Measurements from ENCODE around the gene MAP3K7CL.
A peak's percentile ranks its signal among the peaks of the same experiment; 100 is the strongest.

Gene MAP3K7CL, protein sequence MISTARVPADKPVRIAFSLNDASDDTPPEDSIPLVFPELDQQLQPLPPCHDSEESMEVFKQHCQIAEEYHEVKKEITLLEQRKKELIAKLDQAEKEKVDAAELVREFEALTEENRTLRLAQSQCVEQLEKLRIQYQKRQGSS

DNA sequence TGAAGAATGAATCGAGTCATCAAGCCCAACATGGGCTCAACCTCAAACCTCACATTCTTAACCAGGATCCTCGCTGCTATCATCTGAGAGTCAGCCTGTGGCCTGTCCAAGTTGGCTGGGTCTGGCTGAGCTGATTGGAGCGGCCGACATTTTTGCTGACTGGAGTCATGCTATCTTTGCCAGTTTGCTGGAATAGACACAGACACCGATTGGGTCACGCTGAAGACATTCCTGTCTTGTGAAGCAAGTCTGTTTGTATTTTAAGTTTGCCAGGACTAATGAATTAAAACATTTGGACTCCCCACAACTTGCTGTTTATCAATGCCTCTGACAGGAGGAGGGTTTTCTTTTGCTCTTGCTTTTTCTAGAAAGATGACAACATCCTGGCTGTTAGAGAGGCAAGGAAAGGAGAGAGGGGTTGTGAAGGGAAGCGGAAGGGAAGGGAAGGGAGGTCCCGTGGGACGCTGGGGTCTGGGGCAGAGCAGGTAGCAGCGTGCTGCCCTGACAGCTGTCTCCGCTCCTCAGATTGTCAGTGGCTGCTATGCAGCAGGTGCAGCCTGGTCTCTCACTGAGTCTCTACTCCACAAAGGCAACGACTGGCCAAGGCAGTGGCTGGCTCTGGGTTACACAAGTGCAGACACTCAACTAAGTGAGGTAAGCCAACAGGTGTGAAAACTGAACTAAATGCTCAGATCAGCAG lies at the start of gene MAP3K7CL:
Gene MAP3K7CL (plus strand): TSS at position 375 of the 700 bp plus-strand sequence. CDS start 2,701 bp downstream, outside the sequence.
- DNase-seq: peak; percentile 100

DNA sequence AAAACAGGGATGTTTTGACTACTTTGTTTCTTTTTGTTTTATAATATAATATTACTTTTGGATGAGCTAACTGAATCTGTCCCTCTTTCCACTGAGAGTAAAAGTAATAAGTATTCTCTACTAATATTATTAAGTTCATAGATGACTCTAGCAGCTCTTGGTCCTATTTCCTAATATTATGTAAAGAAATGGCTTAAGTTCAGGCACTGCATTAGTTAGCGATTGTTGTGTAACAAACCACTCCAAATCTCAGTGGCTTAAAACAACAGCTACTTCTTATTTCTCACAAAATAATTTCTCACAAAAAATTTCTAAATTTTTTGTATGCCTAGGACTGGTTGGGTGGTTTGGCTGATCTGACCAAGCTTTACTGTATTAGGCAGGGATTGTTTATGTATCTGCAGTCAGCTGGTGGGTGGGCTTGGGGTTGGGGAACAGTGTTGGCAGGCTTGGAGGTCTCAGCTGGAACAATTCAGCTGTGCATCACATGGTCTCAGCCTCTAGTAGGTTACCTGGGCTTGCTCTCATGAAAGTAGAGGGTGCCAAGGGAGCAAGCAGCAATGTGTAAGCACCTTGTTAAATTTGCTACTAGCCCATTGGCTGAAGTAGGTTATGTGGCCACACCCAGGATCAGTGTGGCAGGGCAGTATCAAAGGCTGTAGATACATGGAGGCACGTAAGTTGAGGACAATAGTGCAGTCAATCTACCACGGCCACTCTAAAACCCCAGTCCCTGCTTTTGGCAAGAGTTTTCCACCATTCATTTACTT lies 48.2 kb upstream of the MAP3K7CL start:
- no peak for DNase-seq

DNA sequence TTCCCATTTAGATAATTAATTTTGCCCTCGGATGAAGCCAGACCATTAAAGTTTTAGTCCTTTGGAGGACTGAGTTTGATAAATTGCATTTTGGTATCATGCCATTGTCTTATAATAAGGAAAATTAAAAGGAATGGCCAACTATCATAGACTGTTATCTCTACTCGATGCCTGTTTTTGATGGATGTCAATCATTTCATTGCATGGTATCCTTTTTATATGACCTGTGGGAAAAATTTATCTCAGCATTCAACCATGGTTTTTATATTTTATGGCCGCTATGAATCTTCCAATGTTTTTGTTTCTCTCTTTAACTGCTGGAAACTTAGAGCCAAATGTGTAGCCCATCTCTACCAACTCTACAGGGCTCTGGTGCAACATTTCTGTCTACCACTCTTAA lies 47.1 kb upstream of the MAP3K7CL start:
- no peak for DNase-seq

DNA sequence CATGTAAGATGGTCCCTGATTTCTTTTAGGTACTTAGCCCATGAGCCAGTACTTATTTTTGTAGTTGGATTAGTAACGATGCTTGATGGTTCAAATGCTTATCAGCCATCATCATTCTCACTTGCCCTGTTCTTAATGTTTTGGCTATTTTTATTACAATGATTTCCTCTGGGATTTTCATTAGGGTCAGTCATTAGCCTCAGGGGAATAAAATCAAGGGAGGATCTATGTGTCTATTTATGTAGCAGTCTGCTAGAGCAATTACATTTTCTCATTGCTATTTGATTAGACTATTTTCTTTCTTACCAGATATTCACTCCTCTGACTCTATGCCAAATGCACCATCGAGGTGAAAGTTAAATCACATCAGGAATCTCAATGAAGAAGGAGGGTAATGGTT lies 46.1 kb upstream of the MAP3K7CL start:
- no peak for DNase-seq

DNA sequence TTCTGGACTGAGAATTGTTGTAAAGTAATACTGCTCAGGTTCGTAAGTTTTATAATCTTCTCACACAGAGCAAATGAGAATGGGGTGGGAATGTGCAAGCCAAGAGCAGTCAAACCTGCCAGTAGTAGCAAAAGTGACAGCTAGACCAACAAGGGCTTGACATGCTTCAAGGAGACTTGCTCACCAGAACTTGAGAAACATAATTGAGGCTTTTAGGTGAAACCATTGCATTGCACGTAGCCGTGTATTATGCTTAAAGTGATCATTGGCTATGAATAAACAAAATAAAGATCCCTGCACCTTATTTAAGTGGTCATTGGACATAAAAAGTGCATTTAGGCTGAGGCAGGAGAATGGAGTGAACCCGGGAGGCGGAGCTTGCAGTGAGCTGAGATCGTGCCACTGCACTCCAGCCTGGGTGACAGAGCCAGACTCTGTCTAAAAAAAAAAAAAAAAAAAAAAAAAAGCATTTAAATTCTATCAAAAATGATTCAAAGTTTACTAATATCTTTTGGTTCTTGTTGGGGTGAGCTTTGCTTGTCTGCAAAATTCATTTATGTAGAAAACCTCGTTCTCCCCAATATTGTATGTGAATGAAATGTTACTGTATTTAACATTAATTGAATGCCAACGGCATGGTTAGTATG lies 45.2 kb upstream of the MAP3K7CL start:
- DNase-seq: no peak

DNA sequence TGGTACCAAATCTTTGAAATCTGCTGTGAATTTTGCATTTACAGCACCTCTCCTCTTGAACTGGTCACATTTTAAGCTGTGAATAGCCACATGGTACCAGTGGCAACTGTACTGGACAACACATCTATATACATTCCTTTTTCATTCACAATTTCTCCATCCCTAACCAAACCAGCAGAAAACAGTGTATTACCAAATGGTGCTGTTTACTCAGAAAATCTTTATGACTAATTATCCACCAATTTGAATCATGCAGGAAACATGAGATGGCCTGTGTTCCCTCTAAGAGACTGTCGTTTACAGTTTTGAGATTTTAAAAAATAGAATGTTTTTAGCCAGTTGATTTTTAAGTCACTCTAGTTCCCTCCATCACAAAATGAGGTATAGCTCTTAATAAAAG lies 39.4 kb upstream of the MAP3K7CL start:
- peak; percentile 82 for DNase-seq

DNA sequence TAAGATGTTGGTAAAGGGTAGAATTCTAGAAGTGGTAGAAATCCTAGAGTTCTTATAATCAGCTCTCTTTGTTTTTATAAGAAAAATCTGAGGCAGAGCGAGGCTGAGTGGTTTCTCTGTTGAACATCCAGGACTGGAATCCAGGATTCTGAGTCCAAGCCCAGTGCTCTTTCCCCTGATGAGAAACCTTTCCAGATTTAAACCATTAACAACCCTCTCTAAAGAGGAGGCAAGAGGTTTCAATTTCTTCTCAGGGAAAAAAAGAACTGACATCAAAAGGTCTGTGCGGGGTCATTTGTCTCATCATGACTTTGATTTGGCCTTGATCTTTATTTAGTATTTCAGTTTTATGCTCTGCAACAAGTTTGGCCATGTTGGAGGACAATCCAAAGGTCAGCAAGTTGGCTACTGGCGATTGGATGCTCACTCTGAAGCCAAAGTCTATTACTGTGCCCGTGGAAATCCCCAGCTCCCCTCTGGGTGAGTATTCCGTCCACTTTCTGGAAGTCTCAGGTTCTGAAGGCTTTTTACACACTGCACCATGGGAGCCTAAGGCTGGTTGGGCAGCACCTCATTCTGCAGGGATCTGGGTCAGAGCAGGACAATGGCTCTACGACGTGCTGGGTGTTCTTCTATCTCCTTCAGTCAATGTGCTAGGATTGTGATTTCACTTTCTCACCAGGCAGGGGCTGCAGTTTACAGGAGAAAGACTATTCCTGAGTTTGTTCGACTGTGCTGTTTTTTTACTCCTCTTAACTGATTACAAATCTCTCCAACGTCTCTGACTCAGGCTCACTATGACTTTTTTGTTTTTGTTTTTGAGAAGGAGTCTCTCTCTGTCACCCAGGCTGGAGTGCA lies 38.1 kb upstream of the MAP3K7CL start:
- DNase-seq: peak; percentile 59

DNA sequence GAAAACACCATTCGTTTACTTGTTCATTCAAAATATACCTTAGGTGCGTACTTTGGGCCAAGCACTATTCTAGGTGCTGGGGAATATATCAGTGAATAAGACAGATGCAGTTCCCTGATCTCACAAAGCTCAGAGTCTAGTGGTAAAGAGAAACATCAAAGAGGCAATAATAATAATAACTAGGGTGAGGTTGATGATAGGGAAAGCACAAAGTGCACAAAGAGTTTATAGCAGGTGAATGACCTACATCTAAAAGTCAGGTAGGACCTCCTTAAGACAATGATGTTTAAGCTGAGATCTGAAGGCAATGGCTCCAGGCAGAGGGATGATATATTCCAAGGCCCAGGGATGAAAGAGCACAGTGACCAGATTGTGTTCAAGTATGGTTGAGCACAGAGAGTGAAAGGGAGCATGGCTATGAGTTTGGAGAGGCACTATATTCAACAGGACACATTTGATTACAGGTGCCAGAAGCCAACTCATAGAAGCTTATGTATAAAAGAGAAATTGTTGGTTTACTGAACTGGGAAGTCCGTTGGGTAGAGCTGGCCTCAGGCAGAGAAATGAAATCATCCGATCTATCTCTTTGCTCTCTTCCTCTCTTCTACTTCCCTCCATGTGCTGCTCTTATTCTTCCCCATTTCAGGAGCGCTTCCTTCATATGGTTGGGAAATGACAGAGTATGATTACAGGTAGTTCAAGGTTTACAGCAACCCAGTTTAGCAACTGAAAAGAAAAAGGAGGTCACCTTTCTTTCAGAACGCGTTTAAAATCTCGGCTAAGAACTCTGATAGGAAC lies 34.0 kb upstream of the MAP3K7CL start:
- DNase-seq: no peak

DNA sequence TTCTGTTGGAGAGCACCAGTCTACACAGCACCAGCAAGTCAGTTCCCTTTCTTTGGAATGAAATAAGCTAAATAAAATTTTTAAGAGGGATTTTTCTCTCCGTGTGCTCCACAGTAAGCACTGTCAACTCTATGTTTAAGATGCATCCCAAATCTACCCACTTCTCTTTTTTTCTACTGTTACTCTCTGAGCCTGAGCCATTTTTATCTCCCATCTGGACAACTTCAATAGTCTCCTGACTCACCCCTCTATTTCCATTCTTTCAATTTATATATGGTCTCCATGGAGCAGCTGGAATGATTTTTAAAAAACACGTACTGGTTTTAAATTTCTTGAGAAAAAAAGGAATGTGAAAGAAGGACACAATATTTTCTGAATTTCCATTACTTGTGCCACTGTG lies 32.3 kb upstream of the MAP3K7CL start:
- no peak for DNase-seq

DNA sequence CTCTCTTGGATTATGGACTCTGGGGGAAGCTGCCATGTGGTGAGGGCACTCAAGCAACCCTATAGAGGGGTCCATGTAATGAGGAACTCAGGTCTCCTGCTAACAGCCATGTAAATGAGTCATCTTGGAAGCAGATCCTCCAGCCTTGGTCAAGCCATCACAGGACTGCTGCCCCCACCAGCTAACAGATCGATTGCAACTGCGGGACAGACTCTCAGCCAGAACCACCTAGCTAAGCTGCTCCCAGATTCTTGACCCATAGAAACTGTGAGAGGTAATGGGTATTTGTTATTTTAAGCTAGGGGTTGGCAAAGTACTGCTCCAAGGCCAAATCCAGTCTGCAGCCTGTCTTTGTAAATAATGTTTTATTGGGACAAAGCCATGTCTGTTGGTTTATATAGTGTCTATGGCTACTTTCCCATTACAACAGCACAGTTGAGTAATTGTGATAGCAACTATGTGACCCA lies 27.6 kb upstream of the MAP3K7CL start:
- no peak for DNase-seq

DNA sequence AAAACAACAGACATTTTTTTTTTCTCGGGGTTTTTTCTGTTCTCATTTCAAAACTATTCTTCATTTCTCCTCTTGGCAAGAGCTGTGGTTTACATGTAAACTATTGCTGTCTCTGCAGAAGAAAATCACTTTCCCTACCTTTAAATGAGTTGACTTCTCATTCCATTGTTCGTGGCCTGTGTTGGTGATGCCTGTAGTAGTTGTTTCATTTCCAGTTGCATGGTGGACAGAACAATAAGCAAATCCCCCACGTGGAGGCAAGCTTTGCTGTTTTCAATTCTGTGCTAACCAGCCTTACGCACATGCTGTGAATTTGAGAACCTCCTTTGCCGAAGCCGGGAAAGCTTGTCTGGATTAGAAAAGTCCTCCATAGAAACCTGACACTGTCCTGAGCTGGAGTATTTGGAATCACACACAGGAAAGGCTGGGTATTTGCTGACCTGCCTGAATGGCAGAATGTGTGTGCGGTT lies 26.2 kb upstream of the MAP3K7CL start:
- peak; percentile 34 for DNase-seq

DNA sequence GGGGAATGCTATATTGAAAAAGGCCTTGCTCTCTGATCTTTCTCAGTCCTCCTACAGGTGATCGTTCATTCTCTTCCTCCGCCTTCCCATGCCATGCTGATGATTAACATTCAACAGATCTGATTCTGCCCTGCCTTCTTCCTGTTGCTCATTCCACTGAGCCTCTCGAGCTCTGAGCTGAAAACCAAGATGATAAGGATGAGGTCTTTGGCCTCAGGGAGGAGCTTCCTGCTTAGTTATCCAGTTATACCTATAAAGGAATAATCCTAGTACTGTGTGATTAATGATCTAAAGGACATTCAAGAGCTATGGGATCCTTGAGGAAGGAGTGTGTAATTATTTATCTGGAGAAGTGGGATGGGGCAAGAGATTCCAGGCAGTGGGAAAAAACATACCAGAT lies 25.2 kb upstream of the MAP3K7CL start:
- DNase-seq: peak; percentile 59

DNA sequence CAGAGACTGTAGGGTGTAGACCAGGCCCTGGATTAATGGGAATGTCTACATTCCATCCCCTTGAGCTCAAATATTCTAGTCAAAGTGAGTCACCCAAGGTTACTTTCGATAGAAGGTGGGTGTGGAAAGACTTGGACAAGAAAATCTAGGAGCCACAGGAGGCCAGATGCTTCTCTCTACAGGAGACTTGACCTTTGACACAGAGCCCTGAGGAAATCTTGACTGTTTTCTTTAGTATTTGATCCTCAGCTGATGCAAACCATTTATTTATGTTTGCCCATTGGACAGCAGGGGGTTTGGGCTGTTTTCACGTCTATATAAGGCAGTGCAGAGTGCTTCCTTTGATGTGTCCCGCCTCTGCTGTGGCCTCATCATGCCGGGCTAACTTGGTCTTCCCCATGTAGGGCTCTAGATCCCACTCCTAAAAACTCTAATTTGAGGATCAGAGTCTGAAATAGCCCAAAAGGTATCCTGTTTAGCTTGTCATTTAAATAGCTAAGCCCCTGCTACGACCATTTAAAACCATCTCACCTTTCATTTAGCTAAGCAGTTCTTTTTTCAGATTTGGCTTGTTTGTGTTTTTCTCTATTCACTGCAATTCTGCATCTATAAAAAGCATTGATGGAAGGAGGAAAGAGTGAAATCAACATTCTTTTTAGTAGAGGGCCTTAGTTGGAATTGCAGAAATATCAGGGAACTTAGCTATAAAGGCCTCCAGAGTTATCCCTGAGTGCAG lies 15.5 kb upstream of the MAP3K7CL start:
- DNase-seq: peak; percentile 78

DNA sequence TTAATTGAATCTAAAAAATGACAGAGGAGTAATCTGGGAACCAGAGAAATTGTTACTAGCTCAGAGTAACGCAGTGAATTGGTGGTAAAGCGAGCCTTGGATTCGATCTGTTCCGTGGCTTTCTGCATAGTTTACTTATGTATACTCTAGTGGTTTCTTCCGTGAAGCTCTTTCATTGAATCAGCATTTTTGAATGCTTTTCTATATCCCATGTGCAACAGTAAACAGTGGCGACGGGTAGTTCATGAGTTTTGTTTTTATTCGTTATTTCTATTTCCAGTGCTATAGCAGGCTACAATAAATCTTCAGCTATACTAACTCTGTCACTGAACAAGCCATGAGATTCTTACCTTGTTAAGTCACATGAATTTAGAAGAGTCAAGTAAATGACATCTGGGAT lies 14.5 kb upstream of the MAP3K7CL start:
- DNase-seq: peak; percentile 35

DNA sequence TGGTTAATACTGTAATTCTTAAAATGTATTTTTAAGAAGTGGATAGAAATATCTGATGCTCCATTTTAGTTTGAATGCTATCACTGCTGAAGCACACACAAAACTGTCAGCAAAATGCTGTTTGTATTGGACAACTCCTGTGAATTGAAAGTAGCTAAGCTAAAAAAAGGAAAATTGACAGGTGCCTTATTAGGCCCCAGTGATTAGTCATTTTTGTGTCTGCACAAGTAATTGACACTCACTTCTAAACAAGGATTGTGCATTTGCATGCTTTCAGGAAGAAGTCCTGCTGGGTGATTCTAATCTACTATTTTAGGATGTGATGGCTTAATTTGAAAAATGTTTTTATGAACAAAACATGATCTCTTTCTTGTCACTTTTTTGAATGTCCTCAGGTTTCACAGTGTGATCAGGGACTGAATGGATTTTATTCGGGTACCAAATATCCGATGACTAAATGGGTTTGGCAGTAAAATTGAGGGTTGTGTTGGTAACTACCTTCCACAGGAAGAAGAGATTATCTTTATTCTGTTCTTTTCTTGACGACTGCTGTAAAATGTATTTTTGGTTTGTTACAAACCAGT lies 13.0 kb upstream of the MAP3K7CL start:
- no peak for DNase-seq

DNA sequence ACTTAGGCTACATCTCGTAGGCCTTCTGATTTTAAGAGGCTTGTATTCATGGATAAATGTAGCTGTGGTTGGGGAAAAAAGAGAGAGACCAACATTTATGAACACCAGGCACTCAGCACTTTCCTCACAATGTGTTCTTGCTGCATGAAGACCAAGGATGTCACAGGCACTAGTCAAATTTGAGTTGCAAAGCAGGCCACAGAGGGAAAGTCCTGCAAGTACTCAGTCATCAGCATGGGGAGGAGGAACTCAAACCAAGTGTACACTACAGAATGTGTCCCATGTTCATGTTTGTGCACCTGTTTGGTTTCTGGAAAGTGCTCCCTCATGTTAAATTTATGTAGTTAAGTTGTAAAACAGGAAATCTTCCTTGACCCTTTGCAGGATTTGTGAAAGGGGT lies 8.7 kb upstream of the MAP3K7CL start:
- DNase-seq: no peak

DNA sequence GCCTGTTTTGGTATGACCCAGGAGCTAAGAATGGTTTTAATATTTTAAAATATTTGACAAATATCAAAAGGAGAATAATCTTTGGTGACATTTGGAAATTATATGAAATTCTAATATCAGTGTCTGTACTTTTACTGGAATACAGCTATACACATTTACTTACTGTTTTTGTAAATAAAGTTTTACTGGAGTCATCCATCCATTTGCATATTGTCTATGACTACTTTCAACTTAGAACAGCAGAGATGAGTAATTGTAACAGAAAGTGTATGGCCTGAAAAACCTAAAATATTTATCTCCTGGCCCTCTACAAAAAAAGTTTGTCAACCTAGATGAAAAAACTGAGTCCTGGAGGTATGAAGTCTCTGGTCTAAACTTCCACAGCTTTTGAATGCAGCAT lies 5.8 kb upstream of the MAP3K7CL start:
- DNase-seq: no peak

DNA sequence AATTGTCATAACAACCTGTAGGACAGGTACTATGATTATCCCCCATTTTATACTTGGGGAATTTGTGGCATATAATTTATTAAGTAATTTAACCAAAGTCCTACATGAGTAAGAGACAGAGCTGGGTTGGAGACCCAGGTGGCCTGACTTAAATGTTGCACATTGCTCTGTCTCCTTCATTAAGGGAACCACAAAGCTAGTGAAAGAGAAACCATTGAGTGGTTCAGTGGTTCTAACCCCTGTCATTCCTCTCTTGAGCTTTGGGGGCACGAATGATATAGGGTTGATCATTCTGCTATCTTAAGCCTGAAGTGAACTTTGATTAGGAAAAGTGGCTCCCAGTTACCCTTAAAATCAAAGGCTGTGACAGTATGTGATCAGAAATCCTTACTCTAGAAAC lies 5.3 kb upstream of the MAP3K7CL start:
- no peak for DNase-seq

DNA sequence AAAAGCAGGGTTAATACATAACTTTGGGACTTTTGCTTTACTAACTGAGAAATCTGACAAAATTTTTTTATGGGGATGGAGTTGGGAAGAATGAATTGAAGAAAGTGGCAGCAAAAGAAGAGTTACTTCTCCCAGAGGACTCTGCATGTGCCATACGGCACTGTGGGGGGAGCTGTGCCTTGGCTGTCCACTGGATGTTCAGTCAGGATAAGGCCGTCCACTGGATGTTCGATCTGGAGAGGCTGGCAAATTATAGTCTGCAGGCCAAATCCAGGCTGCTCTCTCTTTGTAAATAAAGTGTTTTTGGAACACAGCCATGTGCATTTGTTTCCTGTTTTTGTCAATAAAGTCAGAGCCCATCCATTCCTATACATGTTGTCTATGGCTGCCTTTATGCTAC lies 4.5 kb upstream of the MAP3K7CL start:
- no peak for DNase-seq

DNA sequence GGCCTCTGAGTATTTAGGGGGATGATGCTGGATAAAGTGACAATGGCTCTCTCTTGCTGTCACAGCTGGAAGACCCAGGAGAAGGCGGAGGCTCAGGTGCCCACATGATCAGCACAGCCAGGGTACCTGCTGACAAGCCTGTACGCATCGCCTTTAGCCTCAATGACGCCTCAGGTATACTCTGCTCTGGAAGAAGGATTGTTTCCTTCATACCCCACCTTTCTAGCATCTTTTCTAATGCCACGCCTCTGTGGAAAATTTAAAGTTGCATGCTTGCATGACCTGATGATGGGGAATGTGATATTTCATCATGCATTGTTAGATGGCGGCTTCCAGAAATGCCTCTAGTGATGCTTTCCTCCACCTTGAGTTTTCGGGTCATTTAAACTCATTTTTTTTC lies 2.8 kb downstream of the MAP3K7CL start:
- no peak for DNase-seq
